IMR-90 (cell line): ENCODE measurements around the gene ARHGAP18. TPM values are rescaled to one million over a fixed set of nuclear protein-coding genes. Genes with fewer than 3 reads are reported as not detected.

Source experiments
- ATAC-seq: fragments of 200-7000 bp; cut with Tn5 transposase; 2 replicates; pipeline ENCODE4 v1.9.1; 2020; ENCODE audit warnings: low read depth, mild to moderate bottlenecking, moderate library complexity
- BruUV-seq: library from RNA; stranded (reverse); fragments of 400-500 nt; replicated peaks from 2 replicates; lab custom pipeline; 2021; lab: Mats Ljungman, UMichigan
- CTCF ChIA-PET: fragments of 300-600 bp; formaldehyde crosslinking; extraction: SDS; loops from one replicate; lab custom pipeline; 2021; ENCODE audit warnings: antibody characterized with exemption; lab: Yijun Ruan, JAX
- POLR2A ChIA-PET: fragments of 300-600 bp; sonication (Branson Sonifier 250); formaldehyde crosslinking; loops from one replicate; lab custom pipeline; 2022; ENCODE audit warnings: antibody characterized with exemption; ENCODE audit not compliant: unreplicated experiment; lab: Charles Lee
- DNase-seq: peaks from one replicate; pipeline ENCODE4 v3.0.0; 2013
- H2AFZ ChIP-seq: replicated peaks from 2 replicates; pipeline ENCODE3; 2013; ENCODE audit warnings: low read length, mild to moderate bottlenecking; ENCODE audit not compliant: poor library complexity
- H2AK5ac ChIP-seq: 2 replicates; pipeline ENCODE4 v1.6.1; 2013; ENCODE audit warnings: low read depth, low read length, inconsistent platforms
- H2AK9ac ChIP-seq: replicated peaks from 2 replicates; pipeline ENCODE3; 2013; ENCODE audit warnings: mild to moderate bottlenecking, low read depth, low read length, moderate library complexity; ENCODE audit not compliant: poor library complexity
- H2BK120ac ChIP-seq: 2 replicates; pipeline ENCODE4 v1.6.1; 2013; ENCODE audit warnings: low read depth, low read length, inconsistent platforms
- H2BK15ac ChIP-seq: 3 replicates; pipeline ENCODE4 v1.6.1; 2013; ENCODE audit warnings: low read depth, low read length, inconsistent platforms
- H2BK20ac ChIP-seq: 2 replicates; pipeline ENCODE4 v1.6.1; 2013; ENCODE audit warnings: low read depth, mild to moderate bottlenecking, inconsistent platforms, low read length, moderate library complexity
- H2BK5ac ChIP-seq: 2 replicates; pipeline ENCODE4 v1.6.1; 2013; ENCODE audit warnings: mild to moderate bottlenecking, low read depth, low read length, inconsistent platforms; ENCODE audit not compliant: poor library complexity, severe bottlenecking
- H3K14ac ChIP-seq: replicated peaks from 2 replicates; pipeline ENCODE4 v1.6.1; 2013; ENCODE audit warnings: low read depth, low read length, inconsistent platforms
- H3K18ac ChIP-seq: 2 replicates; pipeline ENCODE4 v1.6.1; 2013; ENCODE audit warnings: low read depth, low read length, control low read depth
- H3K23ac ChIP-seq: 2 replicates; pipeline ENCODE4 v1.6.1; 2013; ENCODE audit warnings: low read depth, low read length, inconsistent platforms
- H3K27ac ChIP-seq: 2 replicates; pipeline ENCODE4 v1.5.1; 2013; ENCODE audit warnings: mild to moderate bottlenecking, control low read depth, low read length; ENCODE audit not compliant: insufficient read depth
- H3K27me3 ChIP-seq: 2 replicates; pipeline ENCODE4 v1.6.1; 2013; ENCODE audit warnings: low read length; ENCODE audit not compliant: control insufficient read depth, insufficient read depth
- H3K36me3 ChIP-seq: 2 replicates; pipeline ENCODE4 v1.6.1; 2013; ENCODE audit warnings: low read length, mixed read lengths; ENCODE audit not compliant: control insufficient read depth, insufficient read depth
- H3K4ac ChIP-seq: 2 replicates; pipeline ENCODE4 v1.6.1; 2013; ENCODE audit warnings: low read depth, low read length, inconsistent platforms
- H3K4me1 ChIP-seq: 2 replicates; pipeline ENCODE4 v1.6.1; 2013; ENCODE audit warnings: low read length, mixed read lengths; ENCODE audit not compliant: control insufficient read depth, insufficient read depth
- H3K4me2 ChIP-seq: 2 replicates; pipeline ENCODE4 v1.6.1; 2013; ENCODE audit warnings: low read depth, mild to moderate bottlenecking, control low read depth, low read length, moderate library complexity
- H3K4me3 ChIP-seq: 2 replicates; pipeline ENCODE4 v1.5.1; 2013; ENCODE audit warnings: low read depth, mild to moderate bottlenecking, control low read depth, low read length, moderate library complexity; ENCODE audit not compliant: insufficient read depth
- H3K56ac ChIP-seq: 2 replicates; pipeline ENCODE4 v1.6.1; 2013; ENCODE audit warnings: low read length, inconsistent platforms; ENCODE audit not compliant: insufficient read depth; ENCODE audit errors: extremely low read depth
- H3K79me1 ChIP-seq, 2 experiments: 2 replicates each; pipeline ENCODE4 v1.6.1; 2013; ENCODE audit warnings: low read length in 2 of 2, inconsistent platforms in 1 of 2, low read depth in 1 of 2
- H3K9ac ChIP-seq: 2 replicates; pipeline ENCODE4 v1.6.1; 2013; ENCODE audit warnings: low read depth, low read length, control low read depth
- H3K9me1 ChIP-seq: 2 replicates; pipeline ENCODE4 v1.6.1; 2013; ENCODE audit warnings: low read length, inconsistent platforms; ENCODE audit not compliant: insufficient read depth
- H3K9me3 ChIP-seq: 2 replicates; pipeline ENCODE4 v1.6.1; 2013; ENCODE audit warnings: low read length; ENCODE audit not compliant: control insufficient read depth, insufficient read depth
- H4K20me1 ChIP-seq: 2 replicates; pipeline ENCODE4 v1.6.1; 2013; ENCODE audit warnings: low read length, inconsistent platforms; ENCODE audit not compliant: insufficient read depth
- H4K5ac ChIP-seq: 2 replicates; pipeline ENCODE4 v1.6.1; 2013; ENCODE audit warnings: mild to moderate bottlenecking, low read depth, low read length, control low read depth
- H4K8ac ChIP-seq, 2 experiments: 2 replicates each; pipeline ENCODE4 v1.6.1; 2013; ENCODE audit warnings: low read depth in 2 of 2, low read length in 2 of 2, control low read depth in 1 of 2, inconsistent platforms in 1 of 2
- H4K91ac ChIP-seq: 2 replicates; pipeline ENCODE4 v1.6.1; 2013; ENCODE audit warnings: low read depth, low read length, inconsistent platforms; ENCODE audit not compliant: insufficient read depth
- BHLHE40 ChIP-seq: fragments of 150-350 bp; IDR thresholded peaks from 2 replicates; pipeline ENCODE4 v1.6.1; 2016; ENCODE audit warnings: mild to moderate bottlenecking, low read depth, low read length
- CHD1 ChIP-seq: IDR thresholded peaks from 2 replicates; pipeline ENCODE4 v1.6.1; 2012; ENCODE audit warnings: low read depth, low read length, improper control_type of control experiment
- FOS ChIP-seq: fragments of 150-350 bp; IDR thresholded peaks from 2 replicates; pipeline ENCODE4 v1.6.1; 2016; ENCODE audit warnings: low read depth, low read length
- MAFK ChIP-seq: IDR thresholded peaks from 2 replicates; pipeline ENCODE4 v1.6.1; 2012; ENCODE audit warnings: low read depth, low read length, improper control_type of control experiment
- MAZ ChIP-seq: IDR thresholded peaks from 2 replicates; pipeline ENCODE4 v1.6.1; 2012; ENCODE audit warnings: low read depth, mild to moderate bottlenecking, low read length, improper control_type of control experiment, moderate library complexity, borderline replicate concordance
- SMC3 ChIP-seq: fragments of 150-350 bp; IDR thresholded peaks from 2 replicates; pipeline ENCODE4 v1.6.1; 2016; ENCODE audit warnings: low read depth, mild to moderate bottlenecking, antibody characterized with exemption, low read length, moderate library complexity
- USF2 ChIP-seq: fragments of 150-350 bp; IDR thresholded peaks from 2 replicates; pipeline ENCODE4 v1.6.1; 2017; ENCODE audit warnings: mild to moderate bottlenecking, antibody characterized with exemption, low read length, low read depth
- WGBS, 2 experiments: methylation state at CpG; one replicate each; pipeline versions ENCODE4 v1.1.5 to v1.1.7; 2013; ENCODE audit warnings: missing lambda C conversion rate in 2 of 2; ENCODE audit not compliant: insufficient read length in 1 of 2; ENCODE audit errors: extremely low coverage in 2 of 2; 5-methylcytosine and 5-hydroxymethylcytosine counted together
- dilution Hi-C: fragments of 300-500 bp; cut with HindIII; formaldehyde crosslinking; loops from one replicate; pipeline ENCODE4 v1.14.3; 2018; ENCODE audit warnings: low sequenced_read_pairs; ENCODE audit not compliant: unreplicated experiment
- in situ Hi-C: fragments of 300-500 bp; cut with MboI; formaldehyde crosslinking; loops from 3 replicates; pipeline ENCODE4 v1.14.3; 2019; ENCODE audit warnings: low sequenced_read_pairs, inconsistent platforms, mixed read lengths
- intact Hi-C: fragments of 100-400 bp; cut with micrococcal nuclease; formaldehyde crosslinking; loops from 2 replicates; pipeline ENCODE4 v1.10.0; 2022
- polyA plus RNA-seq, 3 experiments: library from polyadenylated mRNA; depleted of rRNA; stranded (reverse); fragments of >200 nt; gene quantifications; 2 replicates each; pipeline ENCODE4 v1.2.3, GENCODE V29; 2012; ENCODE audit warnings: low replicate concordance in 1 of 3
- total RNA-seq: library from RNA; depleted of rRNA; stranded (reverse); fragments of >200 nt; gene quantifications from 2 replicates; pipeline ENCODE4 v1.2.3, GENCODE V29; 2012
- TF ChIP-seq, protein P1 (sequence below): conservative IDR thresholded peaks from 2 replicates; pipeline ENCODE4 v1.5.1; 2012; ENCODE audit warnings: mild to moderate bottlenecking, low read depth, low read length, improper control_type of control experiment
- TF ChIP-seq, protein P2 (sequence below): fragments of 150-350 bp; IDR thresholded peaks from 2 replicates; pipeline ENCODE4 v1.6.1; 2016; ENCODE audit warnings: low read depth, mild to moderate bottlenecking, low read length, moderate library complexity, borderline replicate concordance

Gene ARHGAP18
- total and polyA plus RNA-seq, 2 of the 4 experiments (the other 2 are of a cell fraction) = 6.2 to 17.0 TPM

DNA sequence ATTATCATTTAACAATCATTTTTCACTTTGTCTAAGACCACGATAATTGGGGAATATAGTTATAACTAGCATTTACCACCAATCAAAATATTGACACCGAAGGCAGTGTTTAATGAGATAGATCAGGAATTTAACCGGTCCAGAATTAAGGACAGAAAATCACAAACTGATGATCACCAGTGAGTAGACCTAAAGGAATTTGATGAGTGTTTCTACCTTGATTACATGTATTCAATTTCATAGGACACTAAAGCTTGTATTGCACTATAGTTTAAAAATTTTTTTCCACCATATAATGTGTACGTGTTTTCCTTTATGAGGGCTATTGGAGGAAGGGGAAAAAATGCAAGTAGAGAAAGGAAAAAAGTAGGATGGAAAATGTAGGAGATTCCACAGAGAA, 22.6 kb upstream of the ARHGAP18 start:
- H3K56ac ChIP-seq = no peak overlapping the region
- no peak overlapping the region for H3K4me2 ChIP-seq
- no peak for TF ChIP-seq MAFK
- TF ChIP-seq FOS = no peak
- no peak for TF ChIP-seq BHLHE40
- TF ChIP-seq SMC3 = no peak
- TF ChIP-seq, protein P1, sequence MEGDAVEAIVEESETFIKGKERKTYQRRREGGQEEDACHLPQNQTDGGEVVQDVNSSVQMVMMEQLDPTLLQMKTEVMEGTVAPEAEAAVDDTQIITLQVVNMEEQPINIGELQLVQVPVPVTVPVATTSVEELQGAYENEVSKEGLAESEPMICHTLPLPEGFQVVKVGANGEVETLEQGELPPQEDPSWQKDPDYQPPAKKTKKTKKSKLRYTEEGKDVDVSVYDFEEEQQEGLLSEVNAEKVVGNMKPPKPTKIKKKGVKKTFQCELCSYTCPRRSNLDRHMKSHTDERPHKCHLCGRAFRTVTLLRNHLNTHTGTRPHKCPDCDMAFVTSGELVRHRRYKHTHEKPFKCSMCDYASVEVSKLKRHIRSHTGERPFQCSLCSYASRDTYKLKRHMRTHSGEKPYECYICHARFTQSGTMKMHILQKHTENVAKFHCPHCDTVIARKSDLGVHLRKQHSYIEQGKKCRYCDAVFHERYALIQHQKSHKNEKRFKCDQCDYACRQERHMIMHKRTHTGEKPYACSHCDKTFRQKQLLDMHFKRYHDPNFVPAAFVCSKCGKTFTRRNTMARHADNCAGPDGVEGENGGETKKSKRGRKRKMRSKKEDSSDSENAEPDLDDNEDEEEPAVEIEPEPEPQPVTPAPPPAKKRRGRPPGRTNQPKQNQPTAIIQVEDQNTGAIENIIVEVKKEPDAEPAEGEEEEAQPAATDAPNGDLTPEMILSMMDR = no peak
- no peak for TF ChIP-seq MAZ
- TF ChIP-seq, protein P2, sequence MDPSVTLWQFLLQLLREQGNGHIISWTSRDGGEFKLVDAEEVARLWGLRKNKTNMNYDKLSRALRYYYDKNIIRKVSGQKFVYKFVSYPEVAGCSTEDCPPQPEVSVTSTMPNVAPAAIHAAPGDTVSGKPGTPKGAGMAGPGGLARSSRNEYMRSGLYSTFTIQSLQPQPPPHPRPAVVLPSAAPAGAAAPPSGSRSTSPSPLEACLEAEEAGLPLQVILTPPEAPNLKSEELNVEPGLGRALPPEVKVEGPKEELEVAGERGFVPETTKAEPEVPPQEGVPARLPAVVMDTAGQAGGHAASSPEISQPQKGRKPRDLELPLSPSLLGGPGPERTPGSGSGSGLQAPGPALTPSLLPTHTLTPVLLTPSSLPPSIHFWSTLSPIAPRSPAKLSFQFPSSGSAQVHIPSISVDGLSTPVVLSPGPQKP = no peak
- no peak for TF ChIP-seq CHD1
- TF ChIP-seq USF2 = no peak
- no peak overlapping the region for H4K5ac ChIP-seq
- intact Hi-C loops = no loop called here
- DNase-seq (no peak), ATAC-seq (no peak)
- H3K79me1 ChIP-seq = no peaks in the 10 kb centered on the region
- H2AK5ac ChIP-seq = no peak overlapping the region
- H2AK9ac ChIP-seq = no peak overlapping the region
- in situ Hi-C loops = no loop called here
- dilution Hi-C loops = no loop called here
- CTCF ChIA-PET = interaction anchor here (1.0 kb wide), 1 partner anchor 11 kb away, joined by 4 read pairs; no protein-coding TSS in a partner anchor
- POLR2A ChIA-PET = no interaction called here
- H4K91ac ChIP-seq = no peak overlapping the region
- H3K18ac ChIP-seq = no peak overlapping the region
- no peak overlapping the region for H2BK15ac ChIP-seq
- H3K14ac ChIP-seq = no peak overlapping the region
- no peak overlapping the region for H2BK120ac ChIP-seq
- BruUV-seq = no TSS peak
- H3K9me1 ChIP-seq = no peaks in the 10 kb centered on the region
- H3K4me3 ChIP-seq = no peak overlapping the region
- H2AFZ ChIP-seq = no peak overlapping the region
- WGBS, 2 experiments = no CpG with 5 or more reads among the region's 4 CpGs
- H2BK5ac ChIP-seq = no peak overlapping the region
- no peaks in the 10 kb centered on the region for H3K9me3 ChIP-seq
- H2BK20ac ChIP-seq = no peak overlapping the region
- H3K4me1 ChIP-seq = no peaks in the 10 kb centered on the region
- H3K27me3 ChIP-seq = no peaks in the 10 kb centered on the region
- H3K4ac ChIP-seq = no peak overlapping the region
- H4K8ac ChIP-seq = no peak overlapping the region
- H3K36me3 ChIP-seq = no peaks in the 10 kb centered on the region
- H3K9ac ChIP-seq = no peak overlapping the region
- no peak overlapping the region for H3K23ac ChIP-seq
- H4K20me1 ChIP-seq = no peaks in the 10 kb centered on the region
- H3K27ac ChIP-seq = no peak overlapping the region
